H1 (cell line): ENCODE measurements around the gene HACD1. TPM values are rescaled to one million over a fixed set of nuclear protein-coding genes. Genes with fewer than 3 reads are reported as not detected.

Experiments used
- polyA plus RNA-seq, 7 experiments: library from polyadenylated mRNA; depleted of rRNA in 3 of 7; stranded (reverse) in 5 of 7; unstranded in 2 of 7; fragments of >200 nt in 5 of 7; fragments of 200-250 nt in 2 of 7; gene quantifications; 1 replicate in 5 of 7; 2 replicates in 1 of 7; 4 replicates in 1 of 7; pipeline versions ENCODE4 v1.2.1 to v1.2.3, GENCODE V29; 2011 to 2013; ENCODE audit warnings: missing spikeins in 2 of 7, mixed read lengths in 2 of 7
- total RNA-seq: library from RNA; stranded (reverse); fragmentation: NEBNext Ultra II Directional; extraction: Animal tissue kit (Norgen Biotek cat#: 25700); gene quantifications from 2 replicates; pipeline ENCODE4 v1.2.1, GENCODE V29; 2021
- TF ChIP-seq, protein P1 (sequence below): IDR thresholded peaks from 2 replicates; pipeline ENCODE4 v1.6.1; 2012; ENCODE audit warnings: inconsistent platforms

Gene HACD1
- total and polyA plus RNA-seq, 2 of the 8 experiments (the other 6 are each of a cell fraction or from before 2014, with no cell fraction given) = 18.7 to 30.8 TPM

DNA sequence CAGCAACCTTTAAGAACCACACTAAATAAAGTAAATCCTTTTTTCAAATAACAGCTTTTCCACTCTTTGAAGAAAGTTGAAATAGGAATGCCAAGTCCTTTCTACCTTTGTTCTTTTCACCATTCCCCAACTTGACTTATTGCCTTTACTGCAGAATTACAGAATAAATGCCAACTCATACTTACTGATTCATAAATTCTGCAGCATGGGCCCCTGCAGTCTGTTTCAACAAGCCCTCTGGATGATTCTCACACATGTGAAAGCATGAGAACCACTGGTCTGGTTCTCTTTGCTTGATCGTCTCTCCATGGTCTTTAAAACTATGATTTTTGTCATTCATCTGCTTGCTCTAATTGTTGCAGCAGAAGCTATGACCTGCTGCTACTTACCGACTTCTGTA lies 56.1 kb downstream of the HACD1 start (continued):
- TF ChIP-seq, protein P1, sequence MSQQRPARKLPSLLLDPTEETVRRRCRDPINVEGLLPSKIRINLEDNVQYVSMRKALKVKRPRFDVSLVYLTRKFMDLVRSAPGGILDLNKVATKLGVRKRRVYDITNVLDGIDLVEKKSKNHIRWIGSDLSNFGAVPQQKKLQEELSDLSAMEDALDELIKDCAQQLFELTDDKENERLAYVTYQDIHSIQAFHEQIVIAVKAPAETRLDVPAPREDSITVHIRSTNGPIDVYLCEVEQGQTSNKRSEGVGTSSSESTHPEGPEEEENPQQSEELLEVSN = no peak
- TF ChIP-seq, all 59 proteins: peak for 0
